ENCODE results near the gene GALNT6.

DNA sequence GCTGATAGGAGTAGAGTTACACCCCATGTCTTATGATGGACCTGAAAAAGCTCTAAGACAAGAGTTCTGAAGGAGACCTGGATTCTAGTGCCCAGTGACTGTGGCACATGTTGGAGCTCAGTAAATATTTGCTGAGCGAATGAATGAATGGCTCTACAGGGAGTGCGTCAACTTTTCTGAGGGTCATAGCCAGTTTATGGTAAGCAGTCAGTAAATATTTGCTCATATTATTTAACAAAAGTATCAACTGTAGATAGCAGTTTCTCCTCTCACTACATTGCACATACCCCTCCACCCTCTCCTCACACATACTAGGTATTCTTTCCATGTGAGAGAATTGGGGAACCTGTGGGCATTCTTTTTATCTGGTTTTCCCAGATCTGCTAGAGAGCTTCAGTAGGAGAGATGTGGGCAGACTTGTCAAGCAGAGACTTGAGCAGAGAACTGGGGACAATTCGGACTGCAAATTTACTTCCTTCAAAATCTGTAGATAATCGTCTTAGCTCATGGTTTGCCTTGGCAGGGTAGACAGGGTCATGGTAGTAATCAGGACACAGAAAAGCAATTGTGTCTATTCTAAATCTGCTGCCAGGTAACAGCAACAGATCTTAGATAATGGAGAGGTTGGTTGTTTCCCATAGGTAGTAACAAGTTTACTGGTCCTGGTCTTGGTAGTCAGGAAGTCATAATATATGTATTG, 39.1 kb upstream of the GALNT6 start:
- TF ChIP-seq, protein P1, sequence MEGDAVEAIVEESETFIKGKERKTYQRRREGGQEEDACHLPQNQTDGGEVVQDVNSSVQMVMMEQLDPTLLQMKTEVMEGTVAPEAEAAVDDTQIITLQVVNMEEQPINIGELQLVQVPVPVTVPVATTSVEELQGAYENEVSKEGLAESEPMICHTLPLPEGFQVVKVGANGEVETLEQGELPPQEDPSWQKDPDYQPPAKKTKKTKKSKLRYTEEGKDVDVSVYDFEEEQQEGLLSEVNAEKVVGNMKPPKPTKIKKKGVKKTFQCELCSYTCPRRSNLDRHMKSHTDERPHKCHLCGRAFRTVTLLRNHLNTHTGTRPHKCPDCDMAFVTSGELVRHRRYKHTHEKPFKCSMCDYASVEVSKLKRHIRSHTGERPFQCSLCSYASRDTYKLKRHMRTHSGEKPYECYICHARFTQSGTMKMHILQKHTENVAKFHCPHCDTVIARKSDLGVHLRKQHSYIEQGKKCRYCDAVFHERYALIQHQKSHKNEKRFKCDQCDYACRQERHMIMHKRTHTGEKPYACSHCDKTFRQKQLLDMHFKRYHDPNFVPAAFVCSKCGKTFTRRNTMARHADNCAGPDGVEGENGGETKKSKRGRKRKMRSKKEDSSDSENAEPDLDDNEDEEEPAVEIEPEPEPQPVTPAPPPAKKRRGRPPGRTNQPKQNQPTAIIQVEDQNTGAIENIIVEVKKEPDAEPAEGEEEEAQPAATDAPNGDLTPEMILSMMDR (IDR thresholded peaks at IDR 0.05), result no peak
- TF ChIP-seq POLR2A (IDR thresholded peaks at IDR 0.05), result no peak

All from testis (tissue), 2 donors.